Mucosa of descending colon (tissue), 3 donors: ENCODE measurements around the gene CDK9. TPM values are rescaled to one million over a fixed set of nuclear protein-coding genes. Genes with fewer than 3 reads are reported as not detected.
A peak's percentile ranks its signal among the peaks of the same experiment; 100 is the strongest.

Experiments used
- ATAC-seq: fragments of 200-7000 bp; cut with Tn5 transposase; one replicate; pipeline ENCODE4 v1.9.1; 2020; ENCODE audit warnings: mild to moderate bottlenecking, moderate library complexity
- DNase-seq, 3 donors: peaks; one replicate each; pipeline ENCODE4 v3.0.0-alpha.2; 2020
- H3K36me3 ChIP-seq: fragments of 200-600 bp; one replicate; pipeline ENCODE4 v1.8.0; 2021; ENCODE audit warnings: low read depth, mild to moderate bottlenecking
- H3K4me1 ChIP-seq: fragments of 200-600 bp; one replicate; pipeline ENCODE4 v1.8.0; 2021; ENCODE audit warnings: low read depth, mild to moderate bottlenecking
- H3K4me3 ChIP-seq: fragments of 200-600 bp; one replicate; pipeline ENCODE4 v1.8.0; 2021; ENCODE audit warnings: mild to moderate bottlenecking
- H3K9me3 ChIP-seq: fragments of 200-600 bp; one replicate; pipeline ENCODE4 v1.8.0; 2021; ENCODE audit warnings: mild to moderate bottlenecking
- CTCF ChIP-seq: fragments of 200-600 bp; IDR thresholded peaks from one replicate; pipeline ENCODE4 v1.8.0; 2022; ENCODE audit warnings: antibody characterized with exemption, mild to moderate bottlenecking
- intact Hi-C, 2 donors: fragments of 100-400 bp; cut with DNase I in 1 of 2; cut with micrococcal nuclease in 1 of 2; formaldehyde crosslinking; loops; one replicate each; pipeline versions ENCODE4 v1.11.0 to v1.11.1; 2022; cut with DNase I, micrococcal nuclease
- total RNA-seq, 3 donors: library from RNA; stranded (reverse); fragmentation: NEBNext Ultra II Directional in 2 of 3; extraction: Animal tissue kit (Norgen Biotek cat#: 25700) in 2 of 3; gene quantifications; one replicate each; pipeline versions ENCODE4 v1.2.1 to v1.2.4, GENCODE V29; 2021 to 2023
- donor health status: DM: no; HTN: no; CAD: no; lungs with moderate emphysema.
- donor health status: DM: no; HTN: no; CAD: no.
- donor health status: DM: no; HTN: yes; CAD: no.

The CDK9 gene
- total RNA-seq, 3 donors from 2014 or later, result 67.8 to 111 (median 75.9) TPM

DNA sequence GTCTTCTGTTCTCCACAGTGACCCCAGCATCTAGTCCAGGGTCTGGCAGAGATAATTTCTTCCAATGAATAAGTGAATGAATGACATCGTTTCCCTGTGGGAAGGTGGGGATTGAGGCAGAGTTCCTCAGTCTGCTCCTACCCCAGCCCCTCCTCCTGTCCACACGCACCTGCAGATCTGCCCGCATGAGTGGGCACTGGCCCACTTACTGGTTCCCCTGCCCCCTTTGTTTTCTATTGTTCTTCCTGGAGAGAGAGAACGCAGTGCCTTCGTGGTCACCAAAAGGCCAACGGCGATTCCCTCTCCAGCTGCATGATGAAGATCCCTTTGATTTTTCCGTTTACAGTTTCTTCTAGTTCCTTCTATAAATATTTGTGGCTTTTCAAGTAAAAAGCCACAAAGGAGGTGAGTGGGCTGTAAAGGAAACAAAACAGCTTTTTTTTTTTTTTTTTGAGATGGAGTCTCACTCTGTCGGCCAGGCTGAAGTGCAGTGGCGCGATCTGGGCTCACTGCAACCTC, 11.1 kb downstream of the CDK9 start:
- Histone ChIP-seq H3K4me3 (no peak overlapping the region), H3K4me1 (peaks cover 22% of the 10 kb centered on the region), H3K9me3 (no peaks in the 10 kb centered on the region), H3K36me3 (no peaks in the 10 kb centered on the region)
- ATAC-seq (no peak), DNase-seq (no peak)
- TF ChIP-seq CTCF, result no peak
- intact Hi-C loops, result no loop called here

GRCh38 chr9:127801955-127802575, 16.2 kb downstream of the CDK9 start:
- ATAC-seq (no peak), DNase-seq (no peak)
- H3K4me3 ChIP-seq, result no peak overlapping the region
- no peaks in the 10 kb centered on the region for H3K9me3 ChIP-seq
- peaks cover 23% of the 10 kb centered on the region for H3K4me1 ChIP-seq
- H3K36me3 ChIP-seq, result no peaks in the 10 kb centered on the region
- intact Hi-C loops, result no loop called here
- no peak for TF ChIP-seq CTCF

DNA sequence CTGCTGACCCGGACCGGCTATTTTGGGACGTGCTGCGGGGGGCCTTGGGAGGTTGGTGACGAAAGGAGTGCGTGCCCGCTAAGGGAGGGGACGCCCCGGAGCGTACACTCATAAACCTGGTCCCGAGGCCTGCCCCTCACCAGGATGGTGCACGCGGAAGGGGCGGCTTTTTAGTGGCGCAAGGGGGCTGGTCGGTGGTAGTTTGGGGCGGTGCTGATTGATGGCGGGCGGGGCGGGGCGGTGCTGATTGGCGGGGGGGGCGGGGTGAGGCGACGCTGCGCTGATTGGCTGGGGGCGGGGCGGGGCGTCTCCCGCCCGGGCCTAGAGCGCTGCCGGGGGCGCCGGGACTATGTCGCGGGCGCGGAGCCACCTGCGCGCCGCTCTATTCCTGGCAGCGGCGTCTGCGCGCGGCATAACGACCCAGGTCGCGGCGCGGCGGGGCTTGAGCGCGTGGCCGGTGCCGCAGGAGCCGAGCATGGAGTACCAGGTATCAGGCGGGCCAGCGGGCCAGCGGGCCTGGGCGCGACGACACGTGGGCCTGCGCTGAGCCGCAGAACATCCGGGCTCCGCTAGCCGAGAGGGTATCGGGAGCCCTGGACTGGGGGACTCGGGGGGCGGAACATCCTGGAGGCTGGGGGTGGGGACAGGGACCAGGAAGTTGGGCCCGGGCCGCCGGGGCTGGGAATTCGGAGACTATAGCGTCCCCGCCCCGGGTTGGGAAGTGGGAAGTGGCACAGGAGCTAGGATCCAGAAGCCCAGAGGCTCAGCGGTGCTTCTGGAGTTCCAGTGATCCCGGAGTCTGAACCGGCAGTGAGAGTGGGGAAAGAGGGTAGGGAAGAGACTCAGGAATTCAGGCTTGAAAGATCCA, 17.0 kb downstream of the CDK9 start, which contains the start of gene FPGS:
FPGS (plus strand) TSS at position 307 of the 868 bp plus-strand sequence; CDS start at position 350, 43 bp downstream.
- peak; percentile 85 to 94 (median 89) for DNase-seq
- peak within 1 kb of the TSS; percentile 40 for H3K4me3 ChIP-seq
- TF ChIP-seq CTCF, result no peak
- peaks cover 22% of the 10 kb centered on the region for H3K4me1 ChIP-seq
- ATAC-seq, result peak; percentile 86
- H3K9me3 ChIP-seq, result no peaks in the 10 kb centered on the region
- H3K36me3 ChIP-seq, result no peaks in the 10 kb centered on the region
- intact Hi-C loops, result no loop called here

- DNase-seq (peak in 2 of 3 donors; percentile 42 to 66), ATAC-seq (peak; percentile 39)
- H3K4me3 ChIP-seq, result peak overlapping the region; percentile 40
- H3K36me3 ChIP-seq, result no peaks in the 10 kb centered on the region
- H3K4me1 ChIP-seq, result peaks cover 22% of the 10 kb centered on the region
- TF ChIP-seq CTCF, result no peak
- intact Hi-C loops, result no loop called here
- H3K9me3 ChIP-seq, result no peaks in the 10 kb centered on the region
Observed at GRCh38 chr9:127803507-127804352, 17.9 kb downstream of the CDK9 start.

DNA sequence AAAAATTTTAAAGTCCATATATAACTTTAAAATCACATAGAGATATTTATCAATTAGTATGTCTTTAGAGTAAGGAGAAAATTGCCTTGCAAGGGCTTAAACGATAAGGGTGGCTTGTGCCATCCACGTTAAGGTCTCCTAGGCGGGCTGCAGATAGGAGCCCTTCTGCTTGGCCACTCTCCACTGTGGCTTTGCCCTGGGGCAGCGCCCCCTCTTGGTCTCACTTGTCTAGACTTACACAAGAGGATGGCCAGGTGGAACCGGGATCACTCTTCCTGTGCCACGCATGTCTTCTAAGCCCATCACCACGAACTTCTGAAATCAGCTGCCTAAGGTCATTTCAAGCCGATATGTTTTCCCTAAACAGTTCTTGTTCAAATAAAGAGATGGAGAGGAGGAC, 19.8 kb downstream of the CDK9 start:
- H3K9me3 ChIP-seq, result no peaks in the 10 kb centered on the region

More for the DNA sequence above, 19.8 kb downstream of the CDK9 start:
- no peak overlapping the region for H3K4me3 ChIP-seq
- no peaks in the 10 kb centered on the region for H3K36me3 ChIP-seq
- ATAC-seq (no peak), DNase-seq (peak in 1 of 3 donors; percentile 62)
- peaks cover 30% of the 10 kb centered on the region for H3K4me1 ChIP-seq
- intact Hi-C loops, result no loop called here
- no peak for TF ChIP-seq CTCF
